ENCODE data around the gene CBL. TPM values are rescaled to one million over a fixed set of nuclear protein-coding genes. Genes with fewer than 3 reads are reported as not detected.

The CBL gene
- total RNA-seq, 4 donors from 2014 or later: 9.9 to 14.2 (median 12.4) TPM

DNA sequence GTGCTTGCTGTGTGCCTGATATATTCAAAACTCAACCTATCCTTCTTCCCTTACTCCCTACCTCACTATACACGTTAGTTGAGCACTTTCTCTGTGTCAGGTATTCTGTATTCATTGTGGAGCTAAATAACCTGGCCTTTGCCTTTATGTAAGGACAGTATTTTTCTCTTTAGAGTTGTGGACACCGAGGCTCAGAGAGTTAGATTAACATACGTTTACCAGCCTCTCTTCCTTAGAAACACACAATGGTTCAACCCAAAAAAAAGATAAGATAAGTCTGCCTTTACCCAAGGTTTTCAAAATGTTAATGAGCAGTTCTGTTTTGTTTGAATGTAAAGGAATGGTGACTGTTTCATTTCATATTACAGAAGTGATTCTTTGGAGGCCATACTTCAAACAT, 45.0 kb downstream of the CBL start:
- DNase-seq: no peak
- H3K27me3 ChIP-seq: no peaks in the 10 kb centered on the region
- no peaks in the 10 kb centered on the region for H3K9me3 ChIP-seq
- no peak overlapping the region for H3K4me3 ChIP-seq
- peaks cover 0 to 20% (median 0%) of the 10 kb centered on the region in 3 donors for H3K36me3 ChIP-seq
- peaks cover 0 to 4% (median 0%) of the 10 kb centered on the region in 3 donors for H3K4me1 ChIP-seq
- no peak overlapping the region for H3K27ac ChIP-seq
- TF ChIP-seq, protein P1, sequence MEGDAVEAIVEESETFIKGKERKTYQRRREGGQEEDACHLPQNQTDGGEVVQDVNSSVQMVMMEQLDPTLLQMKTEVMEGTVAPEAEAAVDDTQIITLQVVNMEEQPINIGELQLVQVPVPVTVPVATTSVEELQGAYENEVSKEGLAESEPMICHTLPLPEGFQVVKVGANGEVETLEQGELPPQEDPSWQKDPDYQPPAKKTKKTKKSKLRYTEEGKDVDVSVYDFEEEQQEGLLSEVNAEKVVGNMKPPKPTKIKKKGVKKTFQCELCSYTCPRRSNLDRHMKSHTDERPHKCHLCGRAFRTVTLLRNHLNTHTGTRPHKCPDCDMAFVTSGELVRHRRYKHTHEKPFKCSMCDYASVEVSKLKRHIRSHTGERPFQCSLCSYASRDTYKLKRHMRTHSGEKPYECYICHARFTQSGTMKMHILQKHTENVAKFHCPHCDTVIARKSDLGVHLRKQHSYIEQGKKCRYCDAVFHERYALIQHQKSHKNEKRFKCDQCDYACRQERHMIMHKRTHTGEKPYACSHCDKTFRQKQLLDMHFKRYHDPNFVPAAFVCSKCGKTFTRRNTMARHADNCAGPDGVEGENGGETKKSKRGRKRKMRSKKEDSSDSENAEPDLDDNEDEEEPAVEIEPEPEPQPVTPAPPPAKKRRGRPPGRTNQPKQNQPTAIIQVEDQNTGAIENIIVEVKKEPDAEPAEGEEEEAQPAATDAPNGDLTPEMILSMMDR (IDR thresholded peaks at IDR 0.05): no peak
- TF ChIP-seq POLR2A (IDR thresholded peaks at IDR 0.05): no peak
- intact Hi-C loops (cut with DNase I): no loop called here
- WGBS, 2 donors: 81% methylated on average over 3 of the region's 3 CpGs

DNA sequence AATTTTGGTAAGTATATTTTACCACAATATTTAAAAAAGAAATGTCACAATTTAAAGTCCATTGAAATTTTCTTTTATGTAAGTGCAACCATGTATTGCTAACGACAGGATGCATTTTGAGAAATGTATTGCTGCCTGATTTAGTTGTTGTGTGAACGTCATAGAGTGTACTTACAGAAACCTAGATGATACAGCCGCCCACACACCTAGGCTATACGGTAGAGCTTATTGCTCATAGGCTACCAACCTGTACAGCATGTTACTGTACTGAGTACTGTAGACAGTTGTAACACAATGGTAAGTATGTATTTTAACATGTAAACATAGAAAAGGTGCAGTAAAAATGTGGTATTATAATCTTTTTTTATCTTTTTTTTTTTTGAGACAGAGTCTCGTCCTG, 48.1 kb downstream of the CBL start:
- Histone ChIP-seq H3K27me3 (no peaks in the 10 kb centered on the region), H3K9me3 (no peaks in the 10 kb centered on the region), H3K36me3 (peaks cover 0 to 20% (median 0%) of the 10 kb centered on the region in 3 donors), H3K4me1 (peaks cover 0 to 4% (median 0%) of the 10 kb centered on the region in 3 donors), H3K4me3 (no peak overlapping the region), H3K27ac (no peak overlapping the region)
- TF ChIP-seq, protein P1 (IDR thresholded peaks at IDR 0.05): no peak
- TF ChIP-seq POLR2A (IDR thresholded peaks at IDR 0.05): no peak
- WGBS, 2 donors: 77 to 89% methylated on average over 5 of the region's 5 CpGs
- no peak for DNase-seq
- intact Hi-C loops (cut with DNase I): no loop called here

DNA sequence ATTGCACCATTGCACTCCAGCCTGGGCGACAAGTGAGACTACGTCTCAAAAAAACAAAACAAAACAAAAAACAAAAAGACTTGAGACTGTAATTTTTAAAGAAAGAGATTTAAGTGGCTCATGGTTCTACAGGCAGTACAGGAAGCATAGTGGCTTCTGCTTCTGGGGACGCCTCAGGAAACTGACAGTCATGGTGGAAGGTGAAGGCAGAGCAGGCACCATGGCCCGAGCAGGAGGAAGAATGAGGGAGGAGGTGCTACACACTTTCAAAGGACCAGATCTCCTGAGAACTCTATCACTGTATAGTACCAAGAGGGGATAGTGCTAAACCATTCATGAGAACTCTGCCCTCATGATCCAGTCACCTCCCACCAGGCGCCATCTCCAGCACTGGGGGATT, 52.0 kb downstream of the CBL start:
- H3K4me3 ChIP-seq: no peak overlapping the region
- H3K27ac ChIP-seq: no peak overlapping the region
- no peak for DNase-seq
- H3K27me3 ChIP-seq: no peaks in the 10 kb centered on the region
- 76 to 91% methylated on average over 5 of the region's 5 CpGs for WGBS, 2 donors
- no peak for TF ChIP-seq POLR2A (IDR thresholded peaks at IDR 0.05)
- TF ChIP-seq, protein P1 (IDR thresholded peaks at IDR 0.05): no peak
- intact Hi-C loops (cut with DNase I): no loop called here
- H3K36me3 ChIP-seq: peaks cover 0 to 11% (median 0%) of the 10 kb centered on the region in 3 donors
- H3K4me1 ChIP-seq: peaks cover 0 to 10% (median 3%) of the 10 kb centered on the region in 3 donors
- no peaks in the 10 kb centered on the region for H3K9me3 ChIP-seq

DNA sequence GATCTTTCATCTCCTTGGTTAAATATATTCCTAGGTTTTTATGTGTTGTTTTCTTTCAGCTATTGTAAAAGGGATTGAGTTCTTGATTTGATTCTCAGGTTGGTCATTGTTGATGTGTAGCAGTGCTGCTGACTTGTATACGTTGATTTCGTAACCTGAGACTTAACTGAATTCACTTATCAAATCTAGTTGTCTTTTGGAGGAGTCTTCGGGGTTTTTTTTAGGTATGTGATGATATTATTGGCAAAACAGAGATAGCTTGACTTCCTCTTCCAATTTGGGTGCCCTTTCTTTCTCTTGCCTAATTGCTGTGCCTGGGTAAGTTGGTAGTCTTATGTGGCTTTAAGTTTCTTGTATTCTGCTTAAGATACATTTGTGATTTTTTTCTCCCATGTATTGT, 52.8 kb downstream of the CBL start:
- no peaks in the 10 kb centered on the region for H3K27me3 ChIP-seq
- intact Hi-C loops (cut with DNase I): no loop called here
- no peak for DNase-seq
- WGBS, 2 donors: 69 to 72% methylated on average over 3 of the region's 3 CpGs
- H3K4me1 ChIP-seq: peaks cover 0 to 13% (median 3%) of the 10 kb centered on the region in 3 donors
- H3K9me3 ChIP-seq: no peaks in the 10 kb centered on the region
- no peak overlapping the region for H3K27ac ChIP-seq
- no peak overlapping the region for H3K4me3 ChIP-seq
- peaks cover 0 to 11% (median 0%) of the 10 kb centered on the region in 3 donors for H3K36me3 ChIP-seq
- TF ChIP-seq, protein P1 (IDR thresholded peaks at IDR 0.05): no peak
- TF ChIP-seq POLR2A (IDR thresholded peaks at IDR 0.05): no peak

DNA sequence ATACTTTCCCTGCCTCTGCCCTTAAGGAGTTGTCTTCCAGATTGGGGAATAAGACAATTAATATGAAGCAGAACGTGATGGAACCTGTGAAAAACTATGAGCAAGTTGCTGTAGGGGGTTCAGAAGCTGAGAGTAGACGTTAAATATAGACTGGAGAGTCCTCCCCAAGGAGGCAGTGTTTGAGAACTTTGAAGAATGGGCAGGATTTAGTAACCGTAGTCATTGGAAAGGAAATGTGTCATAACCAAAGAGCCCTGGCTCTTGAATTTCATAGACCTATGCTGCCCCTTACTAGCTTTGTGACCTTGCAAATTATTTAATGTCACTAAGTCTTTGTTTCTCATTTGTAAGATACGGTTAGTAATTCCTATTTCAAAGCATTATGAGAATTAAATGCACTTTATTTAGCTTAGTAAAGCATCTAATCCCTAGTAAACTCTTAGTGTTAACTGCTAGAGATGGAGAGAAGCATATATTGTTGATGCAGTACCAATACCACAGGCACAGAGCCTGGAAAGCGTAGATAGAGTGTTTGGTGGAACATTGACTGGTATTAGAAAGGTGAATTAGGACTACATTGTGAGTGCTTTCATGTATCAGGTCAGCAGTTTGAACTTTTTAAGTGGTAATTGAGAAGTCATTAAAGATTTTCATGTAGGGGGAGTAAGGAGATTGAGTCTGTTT, 56.7 kb downstream of the CBL start:
- DNase-seq: no peak
- no peaks in the 10 kb centered on the region for H3K36me3 ChIP-seq
- no peaks in the 10 kb centered on the region for H3K27me3 ChIP-seq
- H3K4me3 ChIP-seq: no peak overlapping the region
- intact Hi-C loops (cut with DNase I): no loop called here
- peak overlapping the region in 2 of 4 donors; percentile 34 to 45 for H3K27ac ChIP-seq
- H3K9me3 ChIP-seq: no peaks in the 10 kb centered on the region
- WGBS, 2 donors: 39 to 42% methylated on average over 5 of the region's 5 CpGs
- TF ChIP-seq POLR2A (IDR thresholded peaks at IDR 0.05): no peak
- TF ChIP-seq, protein P1 (IDR thresholded peaks at IDR 0.05): no peak
- H3K4me1 ChIP-seq: peaks cover 0 to 13% (median 3%) of the 10 kb centered on the region in 3 donors
